GM21619 (cell line): ENCODE measurements around the gene CAB39.
"Not testable (repeated sequence)": the region's sequence is repeated elsewhere in the genome, so short reads cannot be mapped to it uniquely, and the experiment has no call there.

Source experiments
- ATAC-seq: cut with Tn5 transposase; IDR thresholded peaks from one replicate; pipeline ENCODE4 v1.9.1; 2021; ENCODE audit not compliant: unreplicated experiment

The CAB39 gene

GRCh38 chr2:230713331-230714135 is 891 bp downstream of the CAB39 start:
- ATAC-seq: peak; percentile 25

- no peak for ATAC-seq
Measured at GRCh38 chr2:230714136-230714480, 1.5 kb downstream of the CAB39 start.

GRCh38 chr2:230715201-230715600 is 2.6 kb downstream of the CAB39 start:
- ATAC-seq: no peak

- no peak for ATAC-seq
Measured at GRCh38 chr2:230716588-230716987, 3.9 kb downstream of the CAB39 start.

DNA sequence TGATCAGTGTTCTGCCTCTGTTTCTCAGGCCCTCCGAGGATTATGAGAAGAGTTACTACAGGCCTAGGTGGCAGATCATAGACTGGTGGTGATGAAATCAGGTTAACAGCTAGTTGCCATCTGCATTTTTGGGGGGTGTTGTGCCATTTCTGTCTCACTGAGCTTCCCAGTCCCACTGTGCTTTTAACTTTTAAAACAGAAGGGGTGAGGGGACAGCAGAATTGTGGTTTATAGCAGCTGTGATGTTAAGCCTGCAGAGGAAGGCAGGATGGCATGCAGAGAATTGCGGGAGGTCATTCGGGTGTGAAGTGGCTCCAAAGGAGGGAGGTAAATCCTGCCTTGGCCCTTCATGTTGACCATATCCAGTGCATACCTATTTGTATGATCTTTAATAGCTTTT is 5.0 kb downstream of the CAB39 start:
- ATAC-seq: no peak

DNA sequence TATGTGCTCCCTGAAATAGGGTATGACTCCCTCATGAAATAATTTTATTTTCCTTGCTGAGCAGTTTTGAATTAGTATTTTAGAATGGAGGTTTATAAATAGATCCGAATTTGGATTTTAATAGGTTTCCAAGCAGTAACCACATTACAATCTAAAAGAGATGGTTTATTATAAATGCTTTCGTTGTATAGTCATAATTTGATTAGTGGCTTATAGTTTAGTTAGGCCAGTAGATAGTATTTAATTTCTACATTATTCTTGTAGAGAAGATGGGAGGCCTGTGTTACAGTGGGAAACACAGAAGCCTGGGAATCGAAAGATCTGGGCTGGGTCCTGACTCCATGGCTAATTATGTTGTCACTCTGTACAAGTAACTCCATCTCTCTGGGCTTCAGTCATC is 6.7 kb downstream of the CAB39 start:
- no peak for ATAC-seq

- ATAC-seq: no peak
Measured at GRCh38 chr2:230721712-230722111, 9.1 kb downstream of the CAB39 start.

GRCh38 chr2:230722207-230722885 is 9.7 kb downstream of the CAB39 start:
- ATAC-seq: no peak

- ATAC-seq: no peak
Measured at GRCh38 chr2:230723363-230723762, 10.7 kb downstream of the CAB39 start.

- not testable (repeated sequence) for ATAC-seq
Measured at GRCh38 chr2:230724957-230725356, 12.3 kb downstream of the CAB39 start.

DNA sequence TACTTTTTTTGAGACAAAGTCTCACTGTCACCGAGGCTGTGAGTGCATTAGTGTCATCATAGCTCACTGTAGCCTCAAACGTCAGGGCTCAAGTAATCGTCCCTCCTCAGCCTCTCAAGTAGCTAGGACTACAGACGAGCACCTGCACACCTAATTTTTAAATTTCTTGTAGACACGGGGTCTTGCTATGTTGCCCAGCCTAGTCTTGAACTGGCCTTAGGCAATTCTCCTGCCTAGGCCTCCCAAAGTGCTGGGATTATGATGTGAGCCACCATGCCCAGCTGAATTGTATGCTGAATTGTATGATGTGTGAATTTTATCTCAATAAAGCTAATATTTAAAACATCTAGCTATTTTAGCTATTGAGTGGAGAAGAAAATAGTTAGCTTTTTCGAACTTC is 18.9 kb downstream of the CAB39 start:
- ATAC-seq: no peak

- ATAC-seq: no peak
Measured at GRCh38 chr2:230732914-230733401, 20.3 kb downstream of the CAB39 start.

- no peak for ATAC-seq
Measured at GRCh38 chr2:230734247-230735175, 21.9 kb downstream of the CAB39 start.

DNA sequence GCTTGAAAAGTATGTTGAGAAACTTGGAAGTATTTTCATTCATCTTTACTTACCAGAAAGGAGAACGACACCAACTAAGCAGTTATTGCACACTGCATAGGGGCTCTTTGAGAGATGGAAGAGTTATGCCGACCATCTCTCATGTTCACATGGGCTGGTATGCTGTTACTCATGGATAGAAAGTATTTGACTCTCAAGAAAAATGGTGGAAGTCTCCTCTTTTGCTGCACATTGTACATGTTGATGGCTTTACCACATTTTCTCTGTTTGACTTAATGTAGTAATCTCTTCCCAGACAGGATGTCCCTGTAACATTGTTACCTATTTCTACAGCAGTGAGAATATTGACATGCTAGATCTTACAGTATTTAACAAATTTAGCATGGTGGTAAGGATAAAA is 23.2 kb downstream of the CAB39 start:
- ATAC-seq: peak; percentile 64

DNA sequence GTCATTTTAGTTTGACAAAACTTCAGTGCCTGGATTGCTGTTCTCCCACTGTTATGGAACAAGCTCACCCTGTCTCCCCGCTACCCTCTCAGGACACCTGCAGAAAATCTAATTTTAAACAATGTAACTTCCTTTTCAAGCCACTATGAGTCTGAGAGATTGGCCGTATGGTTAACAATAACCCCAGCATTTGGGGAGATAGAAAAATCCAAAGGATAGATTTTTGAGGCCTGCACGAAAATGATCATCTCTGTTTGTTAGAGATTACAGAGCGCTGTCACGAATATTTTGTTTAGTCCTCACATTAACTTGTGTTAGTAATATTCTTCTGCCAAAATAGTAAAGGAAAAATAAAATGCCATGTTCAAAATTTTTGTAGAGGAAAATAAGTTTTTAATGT is 24.7 kb downstream of the CAB39 start:
- no peak for ATAC-seq

DNA sequence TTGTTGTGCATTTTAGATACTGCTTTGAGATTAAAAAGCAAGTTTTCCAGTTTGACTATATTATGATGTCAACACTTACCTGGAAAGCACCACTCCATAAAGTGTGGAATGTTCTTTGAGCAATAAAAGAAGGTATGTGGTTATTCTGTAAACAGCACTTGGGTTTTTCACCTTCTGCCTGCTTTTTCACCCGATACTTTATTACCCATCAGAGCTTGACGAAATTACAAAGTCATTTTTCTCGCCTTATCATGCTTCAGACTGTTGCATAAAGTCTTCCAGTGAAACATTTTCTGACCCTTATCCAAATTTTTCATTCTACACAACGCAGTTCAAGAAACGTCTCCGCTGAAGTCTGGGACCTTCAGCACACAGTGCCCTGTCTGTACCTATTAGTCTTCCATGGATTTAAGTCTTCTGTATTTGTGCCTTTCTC is 25.2 kb downstream of the CAB39 start:
- no peak for ATAC-seq

DNA sequence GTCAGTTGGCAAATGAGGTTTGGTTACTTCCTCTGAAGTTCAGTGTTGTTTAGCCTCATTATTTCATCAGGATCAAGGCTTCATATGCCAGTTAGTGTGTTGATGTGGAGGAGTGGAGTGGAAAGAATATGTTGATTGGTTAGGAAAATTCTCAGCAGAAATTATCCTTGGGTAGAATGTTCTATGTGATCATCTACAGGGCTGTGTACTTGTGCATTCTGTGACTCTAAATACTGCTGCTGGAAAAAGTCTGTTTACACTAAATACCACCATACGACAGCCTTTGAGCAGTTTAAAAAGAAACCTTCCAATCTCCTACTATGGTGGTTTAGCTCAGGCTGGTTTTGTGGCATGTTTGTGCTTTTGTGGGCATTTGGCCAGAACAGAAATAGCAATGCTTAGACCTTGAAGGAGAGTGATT is 25.8 kb downstream of the CAB39 start:
- ATAC-seq: no peak

GRCh38 chr2:230738924-230739323 is 26.3 kb downstream of the CAB39 start:
- ATAC-seq: no peak

- no peak for ATAC-seq
Measured at GRCh38 chr2:230739961-230740360, 27.3 kb downstream of the CAB39 start.

DNA sequence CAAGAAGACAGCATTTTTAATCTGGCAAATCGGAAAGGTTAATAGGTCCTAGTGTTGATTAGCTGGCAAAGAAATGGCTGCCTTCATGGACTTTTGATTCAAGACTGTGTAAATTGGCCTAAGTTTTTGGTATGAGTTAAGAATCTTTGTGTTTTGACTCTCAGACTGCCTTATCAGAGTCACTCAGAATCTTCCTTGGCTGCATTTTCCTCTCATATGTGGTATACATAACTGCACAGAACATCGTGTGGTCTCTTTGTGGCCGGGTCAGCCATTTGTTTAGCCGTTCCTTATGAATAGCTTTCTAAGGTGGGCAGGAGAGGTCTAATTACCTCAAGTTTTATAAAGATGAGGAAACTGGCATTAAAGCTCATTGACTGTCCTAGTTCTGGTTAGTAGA is 30.1 kb downstream of the CAB39 start:
- ATAC-seq: no peak

DNA sequence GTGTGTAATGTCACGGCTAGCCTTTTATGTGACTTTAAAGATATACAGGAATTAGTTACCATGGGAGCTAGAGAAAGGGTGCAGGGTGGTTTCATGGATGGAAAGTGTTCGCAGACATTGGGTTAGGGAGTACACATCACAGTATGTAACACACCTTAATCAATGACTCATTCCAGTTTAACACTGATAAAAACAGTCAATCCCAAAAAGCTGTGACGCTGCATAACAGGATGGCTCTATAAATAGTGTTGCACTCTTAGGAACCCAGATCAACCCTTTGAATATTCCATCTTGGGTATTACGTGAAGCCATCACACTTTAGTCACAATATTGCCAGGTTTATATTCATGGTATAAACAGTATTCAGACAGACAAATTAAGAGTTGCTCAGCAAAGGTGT is 33.6 kb downstream of the CAB39 start:
- ATAC-seq: no peak
